Measurements from ENCODE around the gene ETNK1.

Gene ETNK1

GRCh38 chr12:22635812-22636211 is 10.8 kb downstream of the ETNK1 start:
- DNase-seq: no peak

- DNase-seq: no peak
Measured at GRCh38 chr12:22640851-22641250, 15.9 kb downstream of the ETNK1 start.

- no peak for DNase-seq
Measured at GRCh38 chr12:22641353-22642053, 16.5 kb downstream of the ETNK1 start.

GRCh38 chr12:22648668-22649067 is 23.7 kb downstream of the ETNK1 start:
- no peak for DNase-seq

- DNase-seq: no peak
Measured at GRCh38 chr12:22653075-22653474, 28.1 kb downstream of the ETNK1 start.

GRCh38 chr12:22653791-22654190 is 28.8 kb downstream of the ETNK1 start:
- DNase-seq: no peak

- no peak for DNase-seq
Measured at GRCh38 chr12:22656376-22656775, 31.4 kb downstream of the ETNK1 start.

- DNase-seq: no peak
Measured at GRCh38 chr12:22656831-22657230, 31.9 kb downstream of the ETNK1 start.

- DNase-seq: no peak
Measured at GRCh38 chr12:22657538-22657937, 32.6 kb downstream of the ETNK1 start.

- no peak for DNase-seq
Measured at GRCh38 chr12:22658214-22658613, 33.2 kb downstream of the ETNK1 start.

GRCh38 chr12:22662356-22662755 is 37.4 kb downstream of the ETNK1 start:
- DNase-seq: no peak

- no peak for DNase-seq
Measured at GRCh38 chr12:22665476-22665875, 40.5 kb downstream of the ETNK1 start.

GRCh38 chr12:22667122-22667521 is 42.2 kb downstream of the ETNK1 start:
- no peak for DNase-seq

- no peak for DNase-seq
Measured at GRCh38 chr12:22668441-22668840, 43.5 kb downstream of the ETNK1 start.

- DNase-seq: no peak
Measured at GRCh38 chr12:22670762-22671161, 45.8 kb downstream of the ETNK1 start.

GRCh38 chr12:22672951-22673350 is 48.0 kb downstream of the ETNK1 start:
- no peak for DNase-seq

- no peak for DNase-seq
Measured at GRCh38 chr12:22677781-22678574, 53.0 kb downstream of the ETNK1 start.

GRCh38 chr12:22682663-22683062 is 57.7 kb downstream of the ETNK1 start:
- DNase-seq: no peak

- DNase-seq: no peak
Measured at GRCh38 chr12:22683131-22683530, 58.2 kb downstream of the ETNK1 start.

GRCh38 chr12:22684140-22685118 is 59.5 kb downstream of the ETNK1 start:
- no peak for DNase-seq

GRCh38 chr12:22686193-22686592 is 61.2 kb downstream of the ETNK1 start:
- no peak for DNase-seq

- DNase-seq: no peak
Measured at GRCh38 chr12:22687361-22688076, 62.5 kb downstream of the ETNK1 start.

GRCh38 chr12:22689876-22690275 is 64.9 kb downstream of the ETNK1 start:
- no peak for DNase-seq

All from activated gamma-delta T cell treated with Interleukin-2 at 50 U/mL for 16 hours (primary cell).